NCI-H2171 (cell line): ENCODE measurements around the gene GEMIN5.

Experiments used
- DNase-seq: peaks from one replicate; lab custom pipeline; 2025; lab: John Stamatoyannopoulos, UW

GEMIN5 gene

GRCh38 chr5:154849264-154849785 lies 88.7 kb downstream of the GEMIN5 start:
- DNase-seq: no peak

GRCh38 chr5:154844809-154845208 lies 93.2 kb downstream of the GEMIN5 start:
- no peak for DNase-seq

GRCh38 chr5:154842689-154843530 lies 95.1 kb downstream of the GEMIN5 start:
- no peak for DNase-seq

- DNase-seq: no peak
Measured at GRCh38 chr5:154841273-154841661, 96.7 kb downstream of the GEMIN5 start.

- DNase-seq: no peak
Measured at GRCh38 chr5:154840435-154841272, 97.4 kb downstream of the GEMIN5 start.
